ENCODE results near the gene RTL1.

RTL1 gene

DNA sequence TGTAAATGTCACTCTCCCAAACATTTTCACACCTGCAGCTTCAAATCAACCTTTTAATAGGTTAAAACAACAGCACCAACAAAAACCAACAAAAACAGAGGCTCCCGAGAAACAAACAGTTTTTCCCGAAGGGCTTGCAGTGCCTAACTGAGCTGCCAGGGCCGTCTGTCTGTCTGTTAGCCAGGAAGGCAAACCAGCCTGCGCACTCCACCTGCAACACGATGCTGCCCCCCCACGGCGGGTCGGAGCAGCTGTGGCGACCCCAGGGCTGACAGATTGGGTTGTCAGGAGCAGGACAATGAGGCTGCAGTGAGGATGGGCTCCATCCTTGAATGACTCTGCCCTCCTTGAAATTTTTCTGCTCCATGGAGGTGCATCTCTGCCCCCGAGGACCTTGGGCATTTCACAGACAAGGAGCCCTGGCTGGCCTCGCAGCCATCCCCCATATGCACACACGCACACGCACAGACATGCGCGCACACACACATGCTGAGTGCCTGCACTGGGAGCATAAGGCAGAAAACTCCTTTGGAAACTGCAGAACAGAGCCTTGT is 2.6 kb downstream of the RTL1 start:
- Histone ChIP-seq H2AFZ (ENCODE audit: low read depth, low read length, severe bottlenecking) (no peak overlapping the region), H3K9me2 (replicated peaks; ENCODE audit: insufficient read depth, low read length) (no peaks in the 10 kb centered on the region), H3K27ac (ENCODE audit: low read depth, low read length) (no peak overlapping the region), H3K36me3 (ENCODE audit: low read length) (no peaks in the 10 kb centered on the region), H3F3A (ENCODE audit: insufficient read depth) (no peaks in the 10 kb centered on the region), H3K4me2 (ENCODE audit: low read depth, low read length, poor library complexity, severe bottlenecking) (no peak overlapping the region), H3K9ac (ENCODE audit: low read length) (no peak overlapping the region), H3K4me3 (ENCODE audit: insufficient read depth, low read length, poor library complexity, severe bottlenecking) (no peak overlapping the region), H3K9me3 (ENCODE audit: insufficient read depth, low read length) (no peaks in the 10 kb centered on the region), H4K20me1 (ENCODE audit: low read depth, low read length) (no peaks in the 10 kb centered on the region), H3K27me3 (ENCODE audit: low read length) (no peaks in the 10 kb centered on the region), H3K79me2 (ENCODE audit: insufficient read depth, low read length) (no peaks in the 10 kb centered on the region)
- TF ChIP-seq, protein P1, sequence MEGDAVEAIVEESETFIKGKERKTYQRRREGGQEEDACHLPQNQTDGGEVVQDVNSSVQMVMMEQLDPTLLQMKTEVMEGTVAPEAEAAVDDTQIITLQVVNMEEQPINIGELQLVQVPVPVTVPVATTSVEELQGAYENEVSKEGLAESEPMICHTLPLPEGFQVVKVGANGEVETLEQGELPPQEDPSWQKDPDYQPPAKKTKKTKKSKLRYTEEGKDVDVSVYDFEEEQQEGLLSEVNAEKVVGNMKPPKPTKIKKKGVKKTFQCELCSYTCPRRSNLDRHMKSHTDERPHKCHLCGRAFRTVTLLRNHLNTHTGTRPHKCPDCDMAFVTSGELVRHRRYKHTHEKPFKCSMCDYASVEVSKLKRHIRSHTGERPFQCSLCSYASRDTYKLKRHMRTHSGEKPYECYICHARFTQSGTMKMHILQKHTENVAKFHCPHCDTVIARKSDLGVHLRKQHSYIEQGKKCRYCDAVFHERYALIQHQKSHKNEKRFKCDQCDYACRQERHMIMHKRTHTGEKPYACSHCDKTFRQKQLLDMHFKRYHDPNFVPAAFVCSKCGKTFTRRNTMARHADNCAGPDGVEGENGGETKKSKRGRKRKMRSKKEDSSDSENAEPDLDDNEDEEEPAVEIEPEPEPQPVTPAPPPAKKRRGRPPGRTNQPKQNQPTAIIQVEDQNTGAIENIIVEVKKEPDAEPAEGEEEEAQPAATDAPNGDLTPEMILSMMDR (IDR thresholded peaks at IDR 0.05; ENCODE audit: insufficient read depth, low read length, poor library complexity, severe bottlenecking): peak; percentile 35
- TF ChIP-seq EZH2phosphoT487 (conservative IDR thresholded peaks at IDR 0.05; ENCODE audit: low read length): no peak

DNA sequence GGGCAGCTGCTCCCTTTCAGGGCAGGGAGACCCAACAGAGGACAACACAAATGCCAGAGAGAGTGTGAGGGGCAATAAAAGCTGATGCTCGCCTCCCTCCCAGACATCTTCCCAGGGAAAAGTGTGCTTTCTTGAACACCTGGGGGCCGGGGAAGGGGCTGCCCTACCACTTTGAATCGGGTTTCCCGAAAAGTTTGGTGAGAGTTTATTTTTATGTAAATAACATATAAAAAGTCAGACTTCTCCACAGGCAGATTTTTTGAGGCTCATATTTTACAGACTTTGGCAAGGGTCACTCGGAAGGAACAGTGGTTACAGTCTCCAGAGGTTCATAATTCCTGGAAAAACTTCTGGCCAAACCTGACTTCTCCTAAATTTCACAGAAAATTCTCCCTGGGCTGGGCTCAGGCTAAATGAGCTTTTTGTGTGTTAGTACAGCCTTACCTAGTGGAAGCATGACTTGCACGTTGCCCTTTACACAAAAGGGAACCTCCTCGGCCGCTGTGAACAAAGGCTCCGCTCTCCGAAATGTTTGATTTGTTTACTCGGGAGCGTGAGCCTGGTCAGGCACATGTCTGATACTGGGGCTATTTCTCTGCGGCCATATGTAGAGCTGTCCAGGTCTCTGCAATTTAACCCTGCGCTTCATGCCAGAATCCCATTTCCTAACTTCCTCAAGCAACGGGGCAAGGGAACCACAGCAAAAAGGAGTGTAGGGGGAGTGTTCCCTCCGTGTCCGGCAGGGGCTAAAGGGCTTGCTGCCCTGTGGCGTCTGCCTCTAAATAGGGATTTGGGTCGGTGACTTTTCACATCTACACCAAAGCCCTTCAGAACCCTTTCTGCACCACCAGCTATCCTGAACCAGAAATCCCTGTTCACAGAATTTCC is 3.4 kb downstream of the RTL1 start:
- Histone ChIP-seq H3K4me2 (ENCODE audit: low read depth, low read length, poor library complexity, severe bottlenecking) (no peak overlapping the region), H3K9me2 (replicated peaks; ENCODE audit: insufficient read depth, low read length) (no peaks in the 10 kb centered on the region), H3F3A (ENCODE audit: insufficient read depth) (no peaks in the 10 kb centered on the region), H4K20me1 (ENCODE audit: low read depth, low read length) (no peaks in the 10 kb centered on the region), H3K27me3 (ENCODE audit: low read length) (no peaks in the 10 kb centered on the region), H3K9ac (ENCODE audit: low read length) (no peak overlapping the region), H3K27ac (ENCODE audit: low read depth, low read length) (no peak overlapping the region), H3K9me3 (ENCODE audit: insufficient read depth, low read length) (no peaks in the 10 kb centered on the region), H3K79me2 (ENCODE audit: insufficient read depth, low read length) (no peaks in the 10 kb centered on the region), H3K36me3 (ENCODE audit: low read length) (no peaks in the 10 kb centered on the region), H3K4me3 (ENCODE audit: insufficient read depth, low read length, poor library complexity, severe bottlenecking) (no peak overlapping the region), H2AFZ (ENCODE audit: low read depth, low read length, severe bottlenecking) (no peak overlapping the region)
- TF ChIP-seq, protein P1 (IDR thresholded peaks at IDR 0.05; ENCODE audit: insufficient read depth, low read length, poor library complexity, severe bottlenecking): no peak
- no peak for TF ChIP-seq EZH2phosphoT487 (conservative IDR thresholded peaks at IDR 0.05; ENCODE audit: low read length)

DNA sequence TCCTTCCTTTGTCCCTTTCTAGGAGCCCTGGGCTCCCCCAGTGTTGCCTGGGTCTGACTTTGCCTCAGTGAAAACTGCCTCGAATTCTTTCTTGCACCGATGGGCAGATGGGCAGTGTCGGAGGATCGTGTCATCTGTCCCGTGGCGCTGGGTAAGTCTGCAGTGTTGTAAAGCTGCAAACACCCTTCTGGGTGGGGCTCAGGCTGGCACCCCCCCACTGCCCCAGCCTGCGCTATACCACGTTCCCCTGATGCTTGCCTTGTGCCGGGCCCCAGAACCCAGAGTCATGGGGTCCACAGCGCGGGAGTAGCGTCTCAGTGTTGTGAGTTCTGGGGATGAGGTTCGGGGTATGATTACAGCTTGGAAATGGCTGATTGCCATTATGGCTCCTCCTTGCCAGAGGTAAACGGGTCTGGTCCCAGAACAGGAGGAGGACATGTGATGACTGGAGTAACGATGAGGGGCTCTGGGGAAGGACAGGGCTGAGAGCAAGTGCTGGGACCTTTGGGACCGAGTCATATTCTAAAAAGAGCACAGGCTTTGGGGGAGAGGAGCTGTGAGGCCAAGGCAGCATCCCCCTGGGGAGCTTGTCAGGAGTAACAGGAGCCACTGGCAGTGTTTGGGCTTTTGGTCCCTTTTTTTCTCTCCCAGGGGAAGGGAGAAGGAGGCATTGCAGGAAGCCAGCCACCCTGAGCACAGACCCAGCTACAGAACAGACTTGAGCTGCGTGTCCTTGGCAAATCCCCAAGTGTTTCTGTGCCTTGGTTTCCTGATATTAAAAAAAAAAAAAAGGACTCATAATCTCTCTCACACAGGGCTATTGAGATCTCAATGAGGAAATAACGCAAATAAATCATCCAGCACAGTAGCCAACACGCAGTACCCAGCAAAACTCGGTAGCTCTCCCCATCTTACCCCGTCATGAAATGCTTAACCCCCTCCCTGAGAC is 4.3 kb downstream of the RTL1 start:
- H2AFZ ChIP-seq (ENCODE audit: low read depth, low read length, severe bottlenecking): no peak overlapping the region
- H3K9me2 ChIP-seq (replicated peaks; ENCODE audit: insufficient read depth, low read length): no peaks in the 10 kb centered on the region
- H3K9me3 ChIP-seq (ENCODE audit: insufficient read depth, low read length): no peaks in the 10 kb centered on the region
- no peak overlapping the region for H3K9ac ChIP-seq (ENCODE audit: low read length)
- no peaks in the 10 kb centered on the region for H3K27me3 ChIP-seq (ENCODE audit: low read length)
- TF ChIP-seq EZH2phosphoT487 (conservative IDR thresholded peaks at IDR 0.05; ENCODE audit: low read length): no peak
- TF ChIP-seq, protein P1 (IDR thresholded peaks at IDR 0.05; ENCODE audit: insufficient read depth, low read length, poor library complexity, severe bottlenecking): no peak
- H3K36me3 ChIP-seq (ENCODE audit: low read length): no peaks in the 10 kb centered on the region
- H4K20me1 ChIP-seq (ENCODE audit: low read depth, low read length): no peaks in the 10 kb centered on the region
- no peak overlapping the region for H3K27ac ChIP-seq (ENCODE audit: low read depth, low read length)
- H3K4me3 ChIP-seq (ENCODE audit: insufficient read depth, low read length, poor library complexity, severe bottlenecking): no peak overlapping the region
- no peaks in the 10 kb centered on the region for H3F3A ChIP-seq (ENCODE audit: insufficient read depth)
- no peaks in the 10 kb centered on the region for H3K79me2 ChIP-seq (ENCODE audit: insufficient read depth, low read length)
- no peak overlapping the region for H3K4me2 ChIP-seq (ENCODE audit: low read depth, low read length, poor library complexity, severe bottlenecking)
